DND-41 (cell line): Measurements from ENCODE around the gene PLA2R1.
A peak's percentile ranks its signal among the peaks of the same experiment; 100 is the strongest.
"Not testable (repeated sequence)": the region's sequence is repeated elsewhere in the genome, so short reads cannot be mapped to it uniquely, and the experiment has no call there.

Experiments used
- ATAC-seq: fragments of 200-7000 bp; cut with Tn5 transposase; 3 replicates; pipeline ENCODE4 v1.9.1; 2021; ENCODE audit warnings: low read depth; ENCODE audit not compliant: insufficient read depth
- DNase-seq: peaks from one replicate; pipeline ENCODE4 v3.0.0-alpha.2; 2020
- H2AFZ ChIP-seq: 2 replicates; pipeline ENCODE4 v1.6.0; 2012; ENCODE audit warnings: low read depth, low read length
- H3K27ac ChIP-seq: 2 replicates; pipeline ENCODE4 v1.5.1; 2012; ENCODE audit warnings: low read length, inconsistent platforms
- H3K27me3 ChIP-seq: fragments of 200-600 bp; sonication (generic); 2 replicates; pipeline ENCODE4 v1.6.0; 2012; ENCODE audit warnings: low read length, mild to moderate bottlenecking, inconsistent platforms; ENCODE audit not compliant: insufficient read depth, poor library complexity
- H3K36me3 ChIP-seq: 2 replicates; pipeline ENCODE4 v1.5.1; 2012; ENCODE audit warnings: low read length, inconsistent platforms; ENCODE audit not compliant: insufficient read depth
- H3K4me1 ChIP-seq: 2 replicates; pipeline ENCODE4 v1.5.1; 2012; ENCODE audit warnings: mild to moderate bottlenecking, low read length; ENCODE audit not compliant: insufficient read depth
- H3K4me2 ChIP-seq: 2 replicates; pipeline ENCODE4 v1.6.0; 2012; ENCODE audit warnings: mild to moderate bottlenecking, moderate library complexity, low read length, inconsistent platforms; ENCODE audit not compliant: insufficient read depth
- H3K4me3 ChIP-seq, 2 experiments: fragments of 200-600 bp in 1 of 2; shearing (Covaris generic) in 1 of 2; 2 replicates each; pipeline ENCODE4 v1.5.1; 2012 to 2016; ENCODE audit warnings: inconsistent platforms in 2 of 2, low read length in 2 of 2, mild to moderate bottlenecking in 2 of 2, low read depth in 1 of 2, moderate library complexity in 1 of 2
- H3K79me2 ChIP-seq: 2 replicates; pipeline ENCODE4 v1.6.0; 2012; ENCODE audit warnings: low read length, inconsistent platforms; ENCODE audit not compliant: insufficient read depth
- H3K9ac ChIP-seq: 2 replicates; pipeline ENCODE4 v1.6.0; 2012; ENCODE audit warnings: low read depth, mild to moderate bottlenecking, inconsistent platforms, low read length, moderate library complexity
- H3K9me3 ChIP-seq: 2 replicates; pipeline ENCODE4 v1.5.1; 2012; ENCODE audit warnings: low read length, moderate library complexity, mild to moderate bottlenecking, inconsistent platforms; ENCODE audit not compliant: insufficient read depth, severe bottlenecking
- H4K20me1 ChIP-seq: 2 replicates; pipeline ENCODE4 v1.6.0; 2012; ENCODE audit warnings: low read length; ENCODE audit not compliant: insufficient read depth
- EZH2 ChIP-seq: IDR thresholded peaks from 3 replicates; pipeline ENCODE4 v1.6.1; 2012; ENCODE audit warnings: borderline replicate concordance, low read depth, mild to moderate bottlenecking, moderate library complexity, low read length, inconsistent platforms; ENCODE audit not compliant: severe bottlenecking
- TF ChIP-seq, protein P1 (sequence below): IDR thresholded peaks from 2 replicates; pipeline ENCODE4 v1.5.1; 2012; ENCODE audit warnings: borderline replicate concordance, low read length, moderate library complexity, mild to moderate bottlenecking; ENCODE audit not compliant: poor library complexity, severe bottlenecking; ENCODE audit errors: extremely low read depth

PLA2R1 gene

DNA sequence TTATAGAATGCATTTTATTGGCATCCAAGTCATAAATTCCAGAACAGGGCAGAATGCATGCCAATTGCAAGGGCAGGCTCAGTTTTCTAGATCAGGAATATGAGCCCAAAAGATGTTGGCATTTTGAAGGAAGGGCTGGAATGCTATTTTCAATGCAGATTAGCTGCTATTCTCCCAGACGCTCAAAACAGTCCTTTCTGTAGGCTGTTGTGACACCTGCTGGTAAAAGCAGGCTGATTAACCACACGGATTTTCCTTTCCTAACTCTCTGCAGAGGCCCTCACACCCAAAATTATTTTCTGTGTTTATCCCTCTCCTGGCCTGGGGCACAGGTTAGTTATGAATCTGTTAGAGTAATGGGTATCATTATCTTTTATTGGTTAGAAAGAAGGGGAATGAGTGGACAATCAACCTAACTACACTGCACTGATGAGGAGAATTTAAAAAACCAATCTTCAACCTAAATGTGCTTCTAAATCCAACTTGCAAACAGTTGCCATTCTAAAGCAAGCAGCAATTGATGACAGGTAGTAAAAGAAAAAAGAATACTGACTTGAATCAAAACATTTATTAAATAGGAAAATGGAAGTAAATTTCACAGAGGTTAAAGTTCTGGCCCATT lies 94.0 kb downstream of the PLA2R1 start:
- ATAC-seq, result peak; percentile 55; the same call in 1 of the 3 replicates
- Histone ChIP-seq H3K9ac (no peak overlapping the region), H3K4me1 (no peaks in the 10 kb centered on the region), H3K27ac (no peak overlapping the region), H3K27me3 (no peaks in the 10 kb centered on the region), H3K4me3 (no peak overlapping the region), H3K36me3 (no peaks in the 10 kb centered on the region), H3K9me3 (no peaks in the 10 kb centered on the region), H2AFZ (no peak overlapping the region), H4K20me1 (no peaks in the 10 kb centered on the region), H3K79me2 (no peaks in the 10 kb centered on the region), H3K4me2 (no peak overlapping the region)
- TF ChIP-seq, protein P1, sequence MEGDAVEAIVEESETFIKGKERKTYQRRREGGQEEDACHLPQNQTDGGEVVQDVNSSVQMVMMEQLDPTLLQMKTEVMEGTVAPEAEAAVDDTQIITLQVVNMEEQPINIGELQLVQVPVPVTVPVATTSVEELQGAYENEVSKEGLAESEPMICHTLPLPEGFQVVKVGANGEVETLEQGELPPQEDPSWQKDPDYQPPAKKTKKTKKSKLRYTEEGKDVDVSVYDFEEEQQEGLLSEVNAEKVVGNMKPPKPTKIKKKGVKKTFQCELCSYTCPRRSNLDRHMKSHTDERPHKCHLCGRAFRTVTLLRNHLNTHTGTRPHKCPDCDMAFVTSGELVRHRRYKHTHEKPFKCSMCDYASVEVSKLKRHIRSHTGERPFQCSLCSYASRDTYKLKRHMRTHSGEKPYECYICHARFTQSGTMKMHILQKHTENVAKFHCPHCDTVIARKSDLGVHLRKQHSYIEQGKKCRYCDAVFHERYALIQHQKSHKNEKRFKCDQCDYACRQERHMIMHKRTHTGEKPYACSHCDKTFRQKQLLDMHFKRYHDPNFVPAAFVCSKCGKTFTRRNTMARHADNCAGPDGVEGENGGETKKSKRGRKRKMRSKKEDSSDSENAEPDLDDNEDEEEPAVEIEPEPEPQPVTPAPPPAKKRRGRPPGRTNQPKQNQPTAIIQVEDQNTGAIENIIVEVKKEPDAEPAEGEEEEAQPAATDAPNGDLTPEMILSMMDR, result peak; percentile 66
- no peak for TF ChIP-seq EZH2
- DNase-seq, result peak; percentile 22

- no peak for ATAC-seq
- no peaks in the 10 kb centered on the region for H3K4me1 ChIP-seq
These were observed 98.7 kb downstream of the PLA2R1 start for GRCh38 chr2:159963700-159964099.

GRCh38 chr2:159962513-159962912 lies 99.9 kb downstream of the PLA2R1 start:
- H3K4me3 ChIP-seq, H3K9me3 ChIP-seq, H3K27me3 ChIP-seq, H3K27ac ChIP-seq, DNase-seq, ATAC-seq, H3K4me1 ChIP-seq, H4K20me1 ChIP-seq, H3K4me2 ChIP-seq, H3K79me2 ChIP-seq, H2AFZ ChIP-seq, H3K9ac ChIP-seq, H3K36me3 ChIP-seq: not testable (repeated sequence)

More at GRCh38 chr2:159963700-159964099, 98.7 kb downstream of the PLA2R1 start:
- H3K79me2 ChIP-seq, result no peaks in the 10 kb centered on the region
- no peaks in the 10 kb centered on the region for H3K36me3 ChIP-seq
- H3K9me3 ChIP-seq, result no peaks in the 10 kb centered on the region
- H2AFZ ChIP-seq, result no peak overlapping the region
- no peak overlapping the region for H3K27ac ChIP-seq
- DNase-seq, result no peak
- H4K20me1 ChIP-seq, result no peaks in the 10 kb centered on the region
- TF ChIP-seq EZH2, result no peak
- TF ChIP-seq, protein P1, result no peak
- no peak overlapping the region for H3K4me2 ChIP-seq
- no peak overlapping the region for H3K9ac ChIP-seq
- no peak overlapping the region for H3K4me3 ChIP-seq
- H3K27me3 ChIP-seq, result no peaks in the 10 kb centered on the region

- H3K79me2 ChIP-seq, result no peaks in the 10 kb centered on the region
- H3K9ac ChIP-seq, result no peak overlapping the region
- H3K27me3 ChIP-seq, result no peaks in the 10 kb centered on the region
- no peak overlapping the region for H2AFZ ChIP-seq
- H3K9me3 ChIP-seq, result no peaks in the 10 kb centered on the region
- no peak for ATAC-seq
- no peaks in the 10 kb centered on the region for H3K4me1 ChIP-seq
- no peak for DNase-seq
- no peak overlapping the region for H3K27ac ChIP-seq
- H3K4me2 ChIP-seq, result no peak overlapping the region
- H3K4me3 ChIP-seq, result no peak overlapping the region
- TF ChIP-seq EZH2, result no peak
- TF ChIP-seq, protein P1, result no peak
- H4K20me1 ChIP-seq, result no peaks in the 10 kb centered on the region
- no peaks in the 10 kb centered on the region for H3K36me3 ChIP-seq
These were observed 101.0 kb downstream of the PLA2R1 start for GRCh38 chr2:159961451-159961850.
